Progenitor cell of endocrine pancreas (in vitro differentiated cells): ENCODE data around the gene STS. TPM values are rescaled to one million over a fixed set of nuclear protein-coding genes. Genes with fewer than 3 reads are reported as not detected.
A peak's percentile ranks its signal among the peaks of the same experiment; 100 is the strongest.

Experiments
- DNase-seq: peaks from one replicate; pipeline ENCODE4 v3.0.0; 2021; ENCODE audit warnings: low spot score; ENCODE audit not compliant: unreplicated experiment
- H3K27ac Mint-ChIP-seq: 2 replicates; pipeline ENCODE4 v1.8.0; 2021; ENCODE audit warnings: mild to moderate bottlenecking, moderate library complexity, mixed read lengths
- H3K27me3 Mint-ChIP-seq: 2 replicates; pipeline ENCODE4 v1.8.0; 2021; ENCODE audit warnings: mixed read lengths
- H3K36me3 Mint-ChIP-seq: 2 replicates; pipeline ENCODE4 v1.8.0; 2022; ENCODE audit warnings: mixed read lengths; ENCODE audit not compliant: insufficient read depth
- H3K4me1 Mint-ChIP-seq: 2 replicates; pipeline ENCODE4 v1.8.0; 2021; ENCODE audit warnings: low read depth, mixed read lengths
- H3K4me3 Mint-ChIP-seq: 2 replicates; pipeline ENCODE4 v1.8.0; 2021; ENCODE audit warnings: low read depth, mild to moderate bottlenecking, moderate library complexity, mixed read lengths
- H3K9me3 Mint-ChIP-seq: 2 replicates; pipeline ENCODE4 v1.8.0; 2021; ENCODE audit warnings: low read depth, mixed read lengths
- total RNA-seq: library from RNA; stranded (reverse); gene quantifications from 2 replicates; pipeline ENCODE4 v1.2.1, GENCODE V29; 2021
- TF ChIP-seq, protein P1 (sequence below): fragments of 200-600 bp; sonication (generic); IDR thresholded peaks from one replicate; pipeline ENCODE4 v1.5.0; 2021; ENCODE audit warnings: antibody characterized with exemption, mild to moderate bottlenecking; ENCODE audit not compliant: unreplicated experiment

The STS gene
- total RNA-seq, 1 donor from 2014 or later: 7.8 TPM

DNA sequence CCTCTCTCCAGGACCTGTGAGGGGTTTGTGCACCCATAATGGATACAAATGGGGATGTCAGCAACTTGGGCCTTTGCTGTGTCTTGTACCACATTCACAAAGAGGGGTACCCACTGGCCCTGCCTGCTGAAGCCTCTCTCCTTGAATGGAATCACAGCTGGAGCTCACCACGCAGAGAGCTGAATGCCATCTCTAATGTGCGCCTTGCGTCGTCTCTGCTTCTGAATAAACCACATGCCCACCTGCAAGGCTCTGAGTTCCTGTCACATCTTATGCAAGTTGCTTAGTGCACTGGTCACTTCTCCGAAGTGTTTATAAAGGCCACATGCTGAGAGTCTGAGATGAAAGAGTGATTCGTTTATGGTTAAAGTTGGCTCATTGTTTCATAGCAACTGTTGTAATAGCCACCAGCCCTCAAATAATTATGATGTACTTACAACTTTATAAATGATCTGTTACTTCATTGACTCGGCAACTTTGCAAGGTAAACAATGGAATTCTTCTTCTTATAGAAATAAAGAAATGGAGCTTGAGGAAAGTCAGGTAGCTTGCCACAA lies 6.6 kb downstream of the STS start:
- H3K27ac Mint-ChIP-seq: peak overlapping the region; percentile 75
- H3K9me3 Mint-ChIP-seq: no peaks in the 10 kb centered on the region
- TF ChIP-seq, protein P1, sequence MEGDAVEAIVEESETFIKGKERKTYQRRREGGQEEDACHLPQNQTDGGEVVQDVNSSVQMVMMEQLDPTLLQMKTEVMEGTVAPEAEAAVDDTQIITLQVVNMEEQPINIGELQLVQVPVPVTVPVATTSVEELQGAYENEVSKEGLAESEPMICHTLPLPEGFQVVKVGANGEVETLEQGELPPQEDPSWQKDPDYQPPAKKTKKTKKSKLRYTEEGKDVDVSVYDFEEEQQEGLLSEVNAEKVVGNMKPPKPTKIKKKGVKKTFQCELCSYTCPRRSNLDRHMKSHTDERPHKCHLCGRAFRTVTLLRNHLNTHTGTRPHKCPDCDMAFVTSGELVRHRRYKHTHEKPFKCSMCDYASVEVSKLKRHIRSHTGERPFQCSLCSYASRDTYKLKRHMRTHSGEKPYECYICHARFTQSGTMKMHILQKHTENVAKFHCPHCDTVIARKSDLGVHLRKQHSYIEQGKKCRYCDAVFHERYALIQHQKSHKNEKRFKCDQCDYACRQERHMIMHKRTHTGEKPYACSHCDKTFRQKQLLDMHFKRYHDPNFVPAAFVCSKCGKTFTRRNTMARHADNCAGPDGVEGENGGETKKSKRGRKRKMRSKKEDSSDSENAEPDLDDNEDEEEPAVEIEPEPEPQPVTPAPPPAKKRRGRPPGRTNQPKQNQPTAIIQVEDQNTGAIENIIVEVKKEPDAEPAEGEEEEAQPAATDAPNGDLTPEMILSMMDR: no peak
- H3K36me3 Mint-ChIP-seq: no peaks in the 10 kb centered on the region
- no peak for DNase-seq
- H3K27me3 Mint-ChIP-seq: no peaks in the 10 kb centered on the region
- no peak overlapping the region for H3K4me3 Mint-ChIP-seq
- H3K4me1 Mint-ChIP-seq: peaks cover 13% of the 10 kb centered on the region

DNA sequence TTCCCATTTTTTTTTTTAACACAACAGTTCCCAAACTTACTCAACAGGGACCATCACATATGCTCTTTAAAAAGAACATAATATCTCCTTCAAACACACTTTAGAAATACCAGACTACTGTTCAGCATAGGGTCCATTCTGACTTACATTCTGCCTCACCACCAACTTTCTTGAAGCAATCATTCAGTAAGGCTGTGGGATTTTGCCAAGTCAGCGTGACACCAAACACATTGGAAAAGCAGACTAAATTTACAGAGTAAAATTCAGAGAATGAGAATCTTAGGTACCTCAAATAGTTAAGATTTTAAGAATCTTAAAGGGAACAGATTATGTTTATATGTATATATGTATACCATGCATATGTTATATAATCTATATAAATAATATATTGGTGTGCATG lies 7.7 kb downstream of the STS start:
- DNase-seq: no peak
- Mint-ChIP-seq H3K9me3 (no peaks in the 10 kb centered on the region), H3K27ac (no peak overlapping the region), H3K36me3 (no peaks in the 10 kb centered on the region), H3K4me3 (no peak overlapping the region), H3K27me3 (no peaks in the 10 kb centered on the region), H3K4me1 (peaks cover 13% of the 10 kb centered on the region)
- TF ChIP-seq, protein P1: no peak

- TF ChIP-seq, protein P1: no peak
- Mint-ChIP-seq H3K36me3 (no peaks in the 10 kb centered on the region), H3K4me1 (peaks cover 13% of the 10 kb centered on the region), H3K4me3 (no peak overlapping the region), H3K9me3 (no peaks in the 10 kb centered on the region), H3K27me3 (no peaks in the 10 kb centered on the region), H3K27ac (no peak overlapping the region)
- DNase-seq: no peak
These were observed 9.4 kb downstream of the STS start for GRCh38 chrX:7156879-7157278.

DNA sequence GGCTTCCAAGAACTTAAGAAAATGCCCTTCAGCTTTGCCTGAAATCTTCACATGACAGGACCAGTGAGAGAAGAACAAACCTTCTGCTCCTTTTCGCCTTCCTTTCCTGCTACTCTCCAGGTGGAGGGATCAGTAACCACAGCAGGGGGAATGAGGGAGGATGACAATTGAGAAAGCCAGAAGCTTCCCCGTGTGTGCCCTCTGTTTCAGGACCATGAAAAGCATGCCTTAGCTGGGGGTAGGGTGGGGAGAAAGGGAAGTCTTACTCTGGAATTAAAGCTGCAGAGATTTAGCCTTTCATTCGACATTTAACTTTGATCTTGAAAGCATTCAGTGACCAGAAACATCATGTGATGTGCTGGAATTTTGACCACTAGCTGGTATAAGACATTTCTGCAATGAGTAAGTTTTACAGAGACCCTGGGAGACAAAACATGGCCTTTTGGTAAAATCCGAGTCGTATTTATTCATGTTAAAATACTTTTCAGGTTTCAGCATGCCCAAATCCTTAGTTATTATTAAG lies 11.0 kb downstream of the STS start:
- TF ChIP-seq, protein P1: no peak
- H3K9me3 Mint-ChIP-seq: no peaks in the 10 kb centered on the region
- H3K4me3 Mint-ChIP-seq: no peak overlapping the region
- no peak for DNase-seq
- no peaks in the 10 kb centered on the region for H3K27me3 Mint-ChIP-seq
- no peaks in the 10 kb centered on the region for H3K36me3 Mint-ChIP-seq
- no peak overlapping the region for H3K27ac Mint-ChIP-seq
- H3K4me1 Mint-ChIP-seq: peaks cover 13% of the 10 kb centered on the region

- Mint-ChIP-seq H3K9me3 (no peaks in the 10 kb centered on the region), H3K4me1 (peaks cover 13% of the 10 kb centered on the region), H3K4me3 (no peak overlapping the region), H3K36me3 (no peaks in the 10 kb centered on the region), H3K27me3 (no peaks in the 10 kb centered on the region), H3K27ac (no peak overlapping the region)
- TF ChIP-seq, protein P1: no peak
- no peak for DNase-seq
These were observed 11.8 kb downstream of the STS start for GRCh38 chrX:7159149-7159861.
